Ishikawa (cell line): ENCODE data around the gene MESP1.

ENCODE experiments used
- CEBPB ChIP-seq: IDR thresholded peaks from 2 replicates; pipeline ENCODE4 v1.6.1; 2012
- CREB1 ChIP-seq: IDR thresholded peaks from 2 replicates; pipeline ENCODE4 v1.6.1; 2012; ENCODE audit warnings: low read depth
- EGR1 ChIP-seq: IDR thresholded peaks from 2 replicates; pipeline ENCODE4 v1.6.1; 2012
- EP300 ChIP-seq: IDR thresholded peaks from 2 replicates; pipeline ENCODE4 v1.6.1; 2012; ENCODE audit warnings: borderline replicate concordance
- FOXM1 ChIP-seq: IDR thresholded peaks from 2 replicates; pipeline ENCODE4 v1.6.1; 2012; ENCODE audit warnings: low read depth, borderline replicate concordance
- NFIC ChIP-seq: IDR thresholded peaks from 2 replicates; pipeline ENCODE4 v1.6.1; 2012
- RAD21 ChIP-seq: IDR thresholded peaks from 2 replicates; pipeline ENCODE4 v1.6.1; 2012; ENCODE audit warnings: low read depth
- TAF1 ChIP-seq: IDR thresholded peaks from 2 replicates; pipeline ENCODE4 v1.6.1; 2012; ENCODE audit warnings: low read depth, mild to moderate bottlenecking
- TCF12 ChIP-seq: IDR thresholded peaks from 2 replicates; pipeline ENCODE4 v1.6.1; 2012; ENCODE audit warnings: low read depth
- TEAD4 ChIP-seq: IDR thresholded peaks from 2 replicates; pipeline ENCODE4 v1.6.1; 2012
- YY1 ChIP-seq: IDR thresholded peaks from 2 replicates; pipeline ENCODE4 v1.6.1; 2012; ENCODE audit warnings: low read depth
- ZBTB7A ChIP-seq: IDR thresholded peaks from 2 replicates; pipeline ENCODE4 v1.6.1; 2012; ENCODE audit warnings: low read depth
- TF ChIP-seq, protein P1 (sequence below): IDR thresholded peaks from 2 replicates; pipeline ENCODE4 v1.6.1; 2012; ENCODE audit warnings: low read depth, mild to moderate bottlenecking
- TF ChIP-seq, protein P2 (sequence below): IDR thresholded peaks from 2 replicates; pipeline ENCODE4 v1.6.1; 2012
- TF ChIP-seq, protein P3 (sequence below): IDR thresholded peaks from 2 replicates; pipeline ENCODE4 v1.6.1; 2012

MESP1 gene

DNA sequence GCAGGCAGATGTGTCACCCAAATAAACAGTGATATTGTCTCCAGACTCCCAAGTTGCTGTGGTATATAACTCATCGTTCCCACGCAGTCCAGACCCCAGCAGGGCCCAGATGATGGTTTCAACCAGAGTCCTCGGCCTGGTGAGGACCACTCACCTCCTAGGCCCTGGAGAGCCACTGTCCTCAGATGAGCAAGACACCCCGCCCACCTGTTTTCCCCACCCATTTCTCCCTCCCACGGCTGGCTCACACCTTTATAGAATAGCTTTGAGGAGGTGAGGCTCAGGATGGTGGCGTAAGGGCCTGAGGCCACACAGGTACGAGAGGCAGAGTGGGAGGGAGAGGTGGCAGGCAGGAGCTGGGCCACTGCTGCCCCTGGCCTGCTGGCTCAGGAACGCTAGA is 7.5 kb downstream of the MESP1 start:
- TF ChIP-seq TCF12 (no peak), CEBPB (no peak), RAD21 (no peak), TEAD4 (no peak), NFIC (no peak), ZBTB7A (no peak), CREB1 (no peak), TAF1 (no peak), EP300 (no peak), FOXM1 (no peak), EGR1 (no peak)
- TF ChIP-seq, protein P1, sequence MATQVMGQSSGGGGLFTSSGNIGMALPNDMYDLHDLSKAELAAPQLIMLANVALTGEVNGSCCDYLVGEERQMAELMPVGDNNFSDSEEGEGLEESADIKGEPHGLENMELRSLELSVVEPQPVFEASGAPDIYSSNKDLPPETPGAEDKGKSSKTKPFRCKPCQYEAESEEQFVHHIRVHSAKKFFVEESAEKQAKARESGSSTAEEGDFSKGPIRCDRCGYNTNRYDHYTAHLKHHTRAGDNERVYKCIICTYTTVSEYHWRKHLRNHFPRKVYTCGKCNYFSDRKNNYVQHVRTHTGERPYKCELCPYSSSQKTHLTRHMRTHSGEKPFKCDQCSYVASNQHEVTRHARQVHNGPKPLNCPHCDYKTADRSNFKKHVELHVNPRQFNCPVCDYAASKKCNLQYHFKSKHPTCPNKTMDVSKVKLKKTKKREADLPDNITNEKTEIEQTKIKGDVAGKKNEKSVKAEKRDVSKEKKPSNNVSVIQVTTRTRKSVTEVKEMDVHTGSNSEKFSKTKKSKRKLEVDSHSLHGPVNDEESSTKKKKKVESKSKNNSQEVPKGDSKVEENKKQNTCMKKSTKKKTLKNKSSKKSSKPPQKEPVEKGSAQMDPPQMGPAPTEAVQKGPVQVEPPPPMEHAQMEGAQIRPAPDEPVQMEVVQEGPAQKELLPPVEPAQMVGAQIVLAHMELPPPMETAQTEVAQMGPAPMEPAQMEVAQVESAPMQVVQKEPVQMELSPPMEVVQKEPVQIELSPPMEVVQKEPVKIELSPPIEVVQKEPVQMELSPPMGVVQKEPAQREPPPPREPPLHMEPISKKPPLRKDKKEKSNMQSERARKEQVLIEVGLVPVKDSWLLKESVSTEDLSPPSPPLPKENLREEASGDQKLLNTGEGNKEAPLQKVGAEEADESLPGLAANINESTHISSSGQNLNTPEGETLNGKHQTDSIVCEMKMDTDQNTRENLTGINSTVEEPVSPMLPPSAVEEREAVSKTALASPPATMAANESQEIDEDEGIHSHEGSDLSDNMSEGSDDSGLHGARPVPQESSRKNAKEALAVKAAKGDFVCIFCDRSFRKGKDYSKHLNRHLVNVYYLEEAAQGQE = no peak
- TF ChIP-seq, protein P2, sequence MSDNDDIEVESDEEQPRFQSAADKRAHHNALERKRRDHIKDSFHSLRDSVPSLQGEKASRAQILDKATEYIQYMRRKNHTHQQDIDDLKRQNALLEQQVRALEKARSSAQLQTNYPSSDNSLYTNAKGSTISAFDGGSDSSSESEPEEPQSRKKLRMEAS = no peak

DNA sequence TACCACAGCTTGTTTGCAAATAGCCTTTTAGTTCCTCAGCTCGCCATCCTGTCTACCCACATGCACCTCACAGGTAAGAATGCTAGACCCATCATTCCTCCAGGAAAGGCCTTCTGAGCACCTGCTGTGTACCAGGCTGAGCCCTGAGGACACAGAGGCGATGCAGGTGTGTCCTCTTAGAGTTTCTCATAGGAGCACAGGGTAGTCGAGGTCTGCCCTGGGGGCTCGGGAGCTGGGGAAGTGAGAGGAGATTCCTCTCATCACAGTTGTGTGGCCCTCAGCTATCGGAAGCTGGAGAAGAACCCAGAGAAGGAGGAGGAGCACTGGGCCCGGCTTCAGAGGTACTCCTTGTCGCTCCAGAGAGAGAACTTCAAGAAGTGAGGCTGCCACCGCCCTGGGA is 8.0 kb downstream of the MESP1 start:
- no peak for TF ChIP-seq CEBPB
- no peak for TF ChIP-seq CREB1
- no peak for TF ChIP-seq TAF1
- no peak for TF ChIP-seq FOXM1
- TF ChIP-seq EGR1 = no peak
- no peak for TF ChIP-seq ZBTB7A
- TF ChIP-seq NFIC = no peak
- TF ChIP-seq, protein P1 = no peak
- no peak for TF ChIP-seq EP300
- TF ChIP-seq TCF12 = no peak
- TF ChIP-seq, protein P2 = no peak
- no peak for TF ChIP-seq RAD21
- no peak for TF ChIP-seq YY1
- TF ChIP-seq TEAD4 = no peak
- TF ChIP-seq, protein P3, sequence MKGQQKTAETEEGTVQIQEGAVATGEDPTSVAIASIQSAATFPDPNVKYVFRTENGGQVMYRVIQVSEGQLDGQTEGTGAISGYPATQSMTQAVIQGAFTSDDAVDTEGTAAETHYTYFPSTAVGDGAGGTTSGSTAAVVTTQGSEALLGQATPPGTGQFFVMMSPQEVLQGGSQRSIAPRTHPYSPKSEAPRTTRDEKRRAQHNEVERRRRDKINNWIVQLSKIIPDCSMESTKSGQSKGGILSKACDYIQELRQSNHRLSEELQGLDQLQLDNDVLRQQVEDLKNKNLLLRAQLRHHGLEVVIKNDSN = no peak

DNA sequence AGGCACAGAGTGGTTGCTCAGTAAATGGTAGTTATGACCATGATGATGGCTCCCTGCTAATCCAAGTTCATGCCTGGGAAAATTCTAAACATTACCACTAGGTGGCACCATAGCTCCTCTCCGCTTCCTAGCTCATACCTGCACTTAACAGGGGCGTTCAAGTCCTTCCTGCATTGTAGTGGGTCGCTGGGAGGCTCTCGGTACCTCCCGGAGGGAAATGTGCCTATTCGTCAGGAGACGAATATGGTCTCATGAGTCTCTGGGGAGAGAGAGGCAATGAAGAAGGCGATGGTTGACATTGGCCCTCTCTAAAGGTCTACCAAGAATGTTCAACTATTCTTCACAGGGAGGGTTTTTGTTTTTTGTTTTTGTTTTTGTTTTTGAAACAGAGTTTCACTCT is 10.9 kb downstream of the MESP1 start:
- TF ChIP-seq CEBPB (no peak), TEAD4 (peak; percentile 6; the same call in 1 of the 2 replicates), EGR1 (no peak), FOXM1 (no peak), RAD21 (peak; percentile 89), EP300 (no peak), ZBTB7A (no peak)
- TF ChIP-seq, protein P2 = no peak

DNA sequence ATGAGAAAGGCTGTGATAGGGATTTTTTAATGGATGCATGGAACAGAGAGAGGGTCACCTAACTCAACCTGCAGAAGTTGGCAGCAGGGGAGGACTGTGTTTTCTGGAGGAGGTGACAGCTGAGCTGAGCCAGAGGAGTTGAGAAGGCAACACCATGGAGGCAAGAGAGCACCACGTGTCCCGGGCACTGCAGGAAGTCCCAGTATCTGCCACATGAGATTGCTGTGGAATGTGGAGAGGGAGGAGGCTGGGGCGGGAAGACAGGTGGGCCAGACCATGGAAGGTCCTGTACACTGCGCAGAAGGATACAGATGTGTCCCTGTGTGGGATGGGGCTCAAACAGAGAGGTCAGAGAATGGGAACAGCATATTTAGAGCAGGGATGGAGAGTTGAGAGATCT is 15.3 kb downstream of the MESP1 start:
- no peak for TF ChIP-seq TAF1
- TF ChIP-seq, protein P3 = peak; percentile 51; the same call in 1 of the 2 replicates

DNA sequence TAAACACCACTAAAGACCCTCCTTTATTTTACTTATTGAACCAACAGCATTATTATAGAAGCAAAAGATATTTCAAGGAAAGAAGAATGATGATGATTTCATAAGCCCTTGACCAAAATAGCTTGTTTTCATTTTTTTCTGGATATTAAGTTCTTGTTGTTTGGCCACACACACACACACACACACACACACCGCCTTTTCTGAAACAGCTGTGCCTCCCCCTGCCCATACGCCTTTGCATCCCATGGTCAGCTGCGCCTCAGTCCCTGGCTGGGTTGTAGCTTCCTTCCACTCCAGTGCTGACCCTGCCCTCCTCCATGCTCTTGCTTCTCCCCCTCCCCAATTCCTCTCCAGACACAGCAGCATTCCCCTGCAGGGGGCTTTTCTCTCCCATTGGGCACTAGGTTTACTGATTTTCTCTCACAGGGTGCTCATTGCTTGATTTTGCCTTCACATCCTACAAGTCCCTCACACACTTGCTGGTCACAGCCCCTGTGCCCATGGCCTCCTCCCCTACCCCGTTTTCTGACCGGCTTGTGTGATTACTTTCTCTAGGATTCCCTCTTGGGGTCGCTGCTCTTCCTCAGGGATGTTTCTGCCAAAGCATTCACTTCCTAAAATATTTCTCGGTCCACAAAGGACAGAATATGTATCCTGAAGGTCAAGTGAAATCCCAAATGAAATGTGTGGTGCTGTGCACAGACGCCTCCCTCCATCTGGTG is 18.4 kb downstream of the MESP1 start:
- no peak for TF ChIP-seq CEBPB
- TF ChIP-seq TCF12 = no peak
- TF ChIP-seq, protein P3 = no peak
- no peak for TF ChIP-seq CREB1
- TF ChIP-seq, protein P2 = no peak
- no peak for TF ChIP-seq YY1
- TF ChIP-seq, protein P1 = no peak
- TF ChIP-seq RAD21 = no peak
- no peak for TF ChIP-seq TAF1
- TF ChIP-seq EGR1 = no peak
- no peak for TF ChIP-seq EP300
